HG03520 (cell line): ENCODE data around the gene SLC2A5.
A peak's percentile ranks its signal among the peaks of the same experiment; 100 is the strongest.
"Not testable (repeated sequence)": the region's sequence is repeated elsewhere in the genome, so short reads cannot be mapped to it uniquely, and the experiment has no call there.

ENCODE experiments used
- ATAC-seq: cut with Tn5 transposase; IDR thresholded peaks from one replicate; pipeline ENCODE4 v1.9.1; 2021; ENCODE audit warnings: mild to moderate bottlenecking, moderate library complexity; ENCODE audit not compliant: unreplicated experiment

The SLC2A5 gene, protein sequence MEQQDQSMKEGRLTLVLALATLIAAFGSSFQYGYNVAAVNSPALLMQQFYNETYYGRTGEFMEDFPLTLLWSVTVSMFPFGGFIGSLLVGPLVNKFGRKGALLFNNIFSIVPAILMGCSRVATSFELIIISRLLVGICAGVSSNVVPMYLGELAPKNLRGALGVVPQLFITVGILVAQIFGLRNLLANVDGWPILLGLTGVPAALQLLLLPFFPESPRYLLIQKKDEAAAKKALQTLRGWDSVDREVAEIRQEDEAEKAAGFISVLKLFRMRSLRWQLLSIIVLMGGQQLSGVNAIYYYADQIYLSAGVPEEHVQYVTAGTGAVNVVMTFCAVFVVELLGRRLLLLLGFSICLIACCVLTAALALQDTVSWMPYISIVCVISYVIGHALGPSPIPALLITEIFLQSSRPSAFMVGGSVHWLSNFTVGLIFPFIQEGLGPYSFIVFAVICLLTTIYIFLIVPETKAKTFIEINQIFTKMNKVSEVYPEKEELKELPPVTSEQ

DNA sequence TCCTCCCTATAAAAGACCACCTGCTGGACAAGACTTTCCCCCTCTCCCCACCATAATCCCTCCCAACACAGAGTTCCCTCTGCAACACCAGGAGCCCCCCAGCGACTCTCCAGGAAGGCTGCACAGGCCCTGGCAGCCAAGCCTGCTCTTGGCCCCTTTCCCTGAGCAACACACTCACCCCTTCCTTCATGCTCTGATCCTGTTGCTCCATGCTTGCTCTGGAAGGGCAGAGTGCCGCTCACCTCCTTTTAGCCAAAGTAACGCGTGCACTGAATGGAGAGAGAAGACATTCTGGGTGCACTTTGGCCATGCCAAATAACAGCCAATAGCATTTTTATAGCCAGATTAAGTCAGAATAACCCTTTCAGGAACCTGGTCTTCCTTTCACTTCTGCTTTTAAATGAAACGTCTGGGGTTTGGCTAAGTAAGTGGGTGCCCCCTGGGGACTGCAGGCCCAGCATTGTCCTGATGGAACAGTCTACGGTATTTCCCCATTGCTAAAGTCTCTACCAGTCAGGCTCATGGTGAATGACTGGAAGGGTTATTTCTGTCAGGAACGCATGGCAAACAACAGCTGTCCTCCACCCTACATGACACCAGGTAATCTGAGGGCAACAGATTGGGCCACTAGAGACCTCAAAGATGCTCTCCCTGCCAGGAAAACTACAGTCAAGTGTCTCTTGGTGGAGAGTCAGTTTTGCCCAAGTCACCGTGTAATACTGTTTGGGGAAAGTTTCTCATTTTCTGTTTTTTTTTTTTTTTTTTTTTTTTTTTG, at the start of gene SLC2A5:
Gene SLC2A5, minus strand, starts transcription at position 310 of the 775 bp plus-strand sequence. Its CDS starts 99 bp downstream, at position 211.
- peak; percentile 96 for ATAC-seq

DNA sequence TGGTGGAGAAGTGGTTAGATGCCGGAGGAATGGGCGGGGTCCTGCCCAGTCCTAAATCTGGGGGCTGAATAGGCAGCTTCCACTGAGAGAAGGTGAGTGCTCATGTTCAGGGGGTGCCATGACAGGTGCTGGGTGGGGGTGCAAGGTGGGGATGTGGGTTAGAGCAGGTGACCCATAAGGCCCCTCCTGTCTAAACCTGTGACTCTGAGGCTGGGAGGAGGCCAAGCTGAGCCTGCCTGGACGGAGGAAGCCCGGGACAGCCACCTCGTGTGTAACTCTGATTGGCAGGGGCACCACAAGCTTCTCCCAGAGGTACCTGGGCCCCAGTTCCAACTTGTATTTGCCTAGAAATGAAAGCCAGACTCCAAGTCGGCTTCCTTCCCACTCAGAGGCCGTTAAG, 48.8 kb upstream of the SLC2A5 start:
- no peak for ATAC-seq

DNA sequence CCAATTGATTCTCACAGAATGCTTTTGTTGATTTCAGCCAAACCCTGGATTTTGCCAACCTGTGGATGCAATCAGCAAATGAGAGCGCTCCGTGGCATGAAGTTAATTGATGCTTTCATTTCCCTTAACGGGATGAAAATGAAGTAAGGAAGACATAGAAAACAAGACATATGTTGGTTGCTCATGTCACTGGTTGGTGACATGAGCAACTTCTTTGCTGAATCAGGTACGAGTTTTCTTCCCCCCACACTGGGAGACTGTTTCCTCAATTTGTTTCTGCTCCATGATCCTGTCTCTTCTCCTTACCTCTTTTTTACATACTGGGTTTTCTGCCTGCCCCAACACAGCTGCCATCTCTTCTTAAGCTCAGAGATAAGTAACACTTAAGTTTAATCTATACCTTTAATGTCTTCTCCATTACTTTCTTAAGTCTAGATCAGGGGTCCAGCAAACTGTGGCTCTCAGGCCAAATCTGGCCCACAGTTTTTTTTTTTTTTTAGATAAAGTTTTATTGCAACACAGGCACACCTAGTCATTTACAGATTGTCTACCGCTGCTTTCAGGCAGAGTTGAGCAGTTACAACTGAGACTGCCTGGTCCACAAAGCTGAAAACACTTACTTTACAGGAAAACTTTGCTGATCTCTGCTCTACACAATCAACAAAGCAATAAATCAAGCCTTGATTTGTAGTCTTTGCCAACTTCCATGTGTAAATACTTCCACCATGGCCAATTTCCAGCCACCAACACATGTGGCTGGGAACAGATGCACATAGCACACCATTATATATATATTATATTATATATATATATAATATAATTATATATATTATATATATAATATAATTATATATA, 46.1 kb upstream of the SLC2A5 start:
- ATAC-seq = no peak

DNA sequence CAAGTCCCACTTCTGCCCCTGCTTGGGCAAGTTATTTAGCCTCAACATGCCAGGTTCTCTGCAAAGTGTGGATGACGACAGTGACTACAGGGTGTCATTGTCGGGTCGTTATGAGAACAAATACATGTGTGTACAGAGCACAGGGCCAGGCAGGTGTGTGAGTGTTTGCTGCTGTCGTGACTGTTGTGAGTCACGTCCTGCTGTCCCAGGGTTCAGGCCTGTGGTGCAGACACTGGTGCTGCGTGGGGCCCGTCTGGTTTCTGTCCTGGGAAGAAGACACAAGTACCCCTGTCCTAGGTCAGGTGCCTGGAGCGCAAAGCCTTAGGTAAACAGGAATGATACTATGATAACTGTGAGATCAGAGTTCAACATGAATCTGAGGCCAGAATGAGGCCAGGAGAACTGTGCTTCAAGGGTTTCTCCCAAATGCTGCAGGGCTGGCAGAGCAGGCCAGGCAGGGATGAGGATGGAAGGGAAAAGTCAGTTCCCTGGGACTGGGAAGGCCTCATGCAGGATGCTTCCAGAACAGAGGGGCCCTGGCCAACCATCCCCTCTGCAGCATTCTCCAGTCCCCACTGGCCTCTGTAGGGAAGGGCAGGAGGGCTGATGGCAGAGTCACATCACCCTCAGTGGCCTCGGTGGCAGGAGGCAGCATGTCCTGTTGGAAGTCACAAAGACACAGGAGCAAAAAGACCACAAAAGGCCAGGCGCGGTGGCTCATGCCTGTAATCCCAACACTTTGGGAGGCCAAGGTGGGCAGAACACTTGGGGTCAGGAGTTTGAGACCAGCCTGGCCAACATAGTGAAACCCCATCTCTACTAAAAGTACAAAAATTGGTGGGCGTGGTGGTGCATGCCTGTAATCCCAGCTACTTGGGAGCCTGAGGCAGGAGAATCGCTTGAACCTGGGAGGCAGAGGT, 43.8 kb upstream of the SLC2A5 start:
- no peak for ATAC-seq

DNA sequence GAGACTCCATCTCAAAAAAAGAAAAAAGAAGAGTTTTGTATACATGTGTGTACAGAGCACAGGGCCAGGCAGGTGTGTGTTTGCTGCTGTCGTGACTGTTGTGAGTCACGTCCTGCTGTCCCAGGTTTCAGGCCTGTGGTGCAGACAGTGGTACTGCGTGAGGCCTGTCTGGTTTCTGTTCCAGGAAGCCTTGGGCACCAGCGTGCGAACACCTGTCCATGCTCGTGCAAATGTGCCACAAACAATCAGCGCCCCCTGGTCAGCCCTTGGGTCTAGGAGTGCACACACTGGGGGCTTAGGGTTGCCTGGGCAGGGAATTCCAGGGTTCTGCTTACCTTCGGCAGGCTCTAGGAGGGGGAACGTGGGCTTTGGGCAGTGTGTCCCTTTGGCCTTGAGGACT, 42.5 kb upstream of the SLC2A5 start:
- no peak for ATAC-seq

DNA sequence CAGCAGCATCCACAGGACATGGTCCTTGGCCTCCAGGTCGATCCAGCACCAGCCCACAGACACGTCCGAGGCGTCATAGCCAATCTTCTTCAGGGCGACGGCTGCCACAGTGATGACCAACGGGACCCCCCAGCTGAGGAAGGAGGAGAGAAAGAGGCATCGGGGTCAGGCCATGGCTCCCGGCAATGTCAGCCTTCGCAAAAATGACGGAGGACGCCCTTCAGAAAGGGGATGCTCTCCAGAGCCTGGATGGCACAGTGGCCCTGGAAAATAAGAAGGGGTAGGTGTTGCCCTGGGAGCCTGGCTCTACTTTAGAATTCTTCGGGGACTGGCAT, 41.9 kb upstream of the SLC2A5 start:
- no peak for ATAC-seq

DNA sequence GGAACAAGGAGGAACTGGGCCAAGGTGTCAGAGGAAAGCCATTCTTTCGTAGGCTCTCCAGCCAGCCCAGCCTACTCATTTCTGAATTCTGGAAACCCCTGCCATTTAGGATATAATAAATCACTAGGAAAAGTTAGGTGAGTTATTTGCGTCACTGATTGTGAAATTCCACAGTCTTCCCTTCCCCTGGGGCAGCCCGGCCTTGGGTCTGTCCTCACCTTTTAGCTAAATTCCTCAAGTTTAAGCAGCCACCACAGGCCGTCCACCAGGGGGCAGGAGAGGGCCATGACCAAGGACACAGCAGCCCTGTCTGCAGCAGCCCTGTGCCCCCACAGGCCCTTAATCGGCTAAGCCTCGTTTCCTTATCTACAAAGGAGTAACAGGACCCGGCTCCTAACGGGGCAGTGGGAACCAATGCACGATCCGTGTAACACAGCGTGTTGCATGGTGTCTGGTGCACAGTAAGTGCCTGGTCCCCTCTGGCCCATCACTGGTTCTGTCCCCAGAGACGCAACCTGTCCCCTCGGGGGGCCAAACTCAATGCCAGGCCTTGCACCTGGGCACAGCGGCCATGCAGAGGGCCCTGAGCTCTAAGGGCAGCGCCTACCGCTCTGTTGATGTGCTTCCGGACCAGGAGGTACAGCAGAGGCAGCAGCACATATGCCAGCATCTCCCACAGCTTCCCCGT, 41.4 kb upstream of the SLC2A5 start:
- ATAC-seq = no peak

DNA sequence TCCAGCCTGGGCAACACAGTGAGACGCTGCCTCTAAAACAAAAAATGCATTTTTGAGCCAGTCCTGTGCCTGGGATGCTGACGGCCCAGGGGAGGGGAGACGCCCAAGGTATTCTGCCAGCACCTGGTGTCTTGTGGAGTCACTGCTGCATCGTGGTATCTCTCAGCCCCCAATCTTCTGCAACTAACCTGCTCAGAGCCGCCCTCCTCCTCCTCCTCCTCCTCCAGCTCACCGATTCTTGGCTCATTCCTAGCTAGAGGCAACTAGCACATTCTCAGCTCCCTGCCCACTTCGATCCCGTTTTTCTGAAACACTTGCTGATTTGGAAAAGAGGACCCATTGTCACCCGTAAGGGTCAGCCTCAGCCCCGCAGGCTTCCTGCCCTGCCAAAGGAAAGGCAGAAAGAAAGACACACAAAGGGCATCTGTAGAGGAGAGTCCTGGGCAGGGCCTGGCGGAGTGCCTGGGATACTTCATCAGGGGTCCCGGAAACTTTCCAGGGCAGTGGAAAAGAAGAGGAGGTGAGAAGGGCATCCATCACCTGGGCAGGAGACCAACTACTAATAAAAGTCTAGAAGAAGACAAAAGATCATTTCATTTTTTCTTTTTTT, 38.7 kb upstream of the SLC2A5 start:
- ATAC-seq = no peak

DNA sequence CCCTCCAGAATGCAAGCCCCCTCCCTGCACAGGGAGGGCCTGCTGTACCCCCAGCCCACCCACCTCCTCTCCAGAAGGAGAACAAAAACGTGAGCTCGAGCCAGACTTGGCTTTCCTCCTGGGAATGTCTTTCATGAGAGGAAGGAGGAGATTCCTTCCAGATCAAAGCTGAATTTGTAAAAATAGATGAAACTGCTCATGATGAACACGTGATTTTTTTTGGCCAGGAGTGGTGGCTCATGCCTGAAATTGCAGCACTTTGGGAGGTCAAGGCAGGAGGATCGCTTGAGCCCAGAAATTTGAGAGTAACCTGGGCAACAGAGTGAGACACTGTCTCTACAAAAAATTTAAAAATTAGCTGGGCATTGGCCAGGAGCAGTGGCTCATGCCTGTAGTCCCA, 37.7 kb upstream of the SLC2A5 start:
- ATAC-seq = no peak

DNA sequence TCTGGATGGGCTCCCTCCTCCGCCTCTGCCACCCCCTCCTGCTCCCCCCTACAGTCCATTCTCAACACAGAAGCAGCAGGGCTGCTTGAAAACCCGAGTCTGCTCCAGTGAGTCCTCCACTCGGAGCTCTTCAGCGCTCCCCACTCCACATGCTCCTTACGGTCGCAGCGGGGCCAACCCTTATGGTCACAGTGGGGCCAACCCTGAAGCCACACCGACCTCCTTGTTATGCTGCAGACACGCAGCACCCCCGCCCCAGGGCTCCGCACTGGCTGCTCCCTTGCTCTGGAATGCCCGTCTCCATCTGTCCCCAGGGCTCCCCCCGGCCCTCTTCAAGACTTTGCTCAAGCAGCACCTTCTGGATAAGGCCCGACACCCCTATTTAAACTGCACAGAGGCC, 36.9 kb upstream of the SLC2A5 start:
- no peak for ATAC-seq

DNA sequence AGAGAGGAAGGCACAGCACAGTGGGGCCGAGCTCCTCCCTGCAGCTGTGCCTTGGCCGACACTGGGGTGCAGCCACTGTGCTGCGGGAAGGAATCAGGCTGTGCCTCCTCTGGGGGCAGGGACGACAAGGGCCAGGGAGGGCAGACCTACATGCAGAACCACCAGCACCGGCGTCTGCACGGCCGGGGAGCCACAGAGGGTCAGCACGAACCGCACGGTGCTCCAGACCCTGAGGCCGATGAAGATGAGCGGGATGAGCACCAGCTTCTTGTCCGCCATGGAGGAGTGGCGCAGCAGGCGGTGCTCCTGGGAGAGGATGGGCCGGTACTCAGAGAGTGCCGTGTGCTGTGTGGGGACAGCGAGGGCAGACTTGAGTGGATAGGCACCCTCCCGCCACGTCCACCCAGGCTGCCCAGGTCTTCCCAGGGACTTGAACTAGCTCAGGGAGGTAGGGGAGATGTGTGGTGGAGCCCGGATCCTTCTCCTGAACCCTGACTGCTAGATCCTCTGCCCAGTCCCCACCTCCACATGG, 36.0 kb upstream of the SLC2A5 start:
- ATAC-seq = no peak

DNA sequence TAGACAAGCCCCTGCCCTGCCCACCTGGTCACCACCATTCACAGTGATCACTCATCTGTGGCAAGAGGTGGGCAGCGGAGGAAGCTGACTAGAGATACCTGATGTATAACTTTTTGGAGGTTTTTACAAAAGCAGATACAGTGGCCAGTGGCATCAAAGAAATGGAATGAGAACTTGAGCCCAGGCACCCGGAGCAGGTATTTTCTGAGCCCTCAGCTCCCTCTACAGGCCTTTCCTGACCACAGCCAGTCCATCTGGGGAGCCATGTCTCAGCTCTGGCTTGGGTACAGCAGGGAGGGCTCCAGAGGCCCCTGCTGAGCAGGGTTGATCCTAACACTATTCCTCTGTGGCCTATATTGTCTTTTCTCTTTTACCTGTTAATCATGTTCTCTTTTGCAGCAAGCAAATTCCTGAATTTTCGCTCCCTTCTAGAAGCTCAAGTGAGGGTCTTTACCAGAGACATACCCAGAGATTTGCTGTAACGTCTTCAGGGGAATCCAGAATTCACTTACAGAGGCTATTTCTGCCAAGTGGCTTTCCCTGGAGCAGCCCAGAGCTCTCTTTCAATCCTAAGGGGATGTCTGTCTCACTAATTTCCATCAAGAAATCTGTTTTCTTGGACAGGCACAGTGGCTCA, 32.2 kb upstream of the SLC2A5 start:
- no peak for ATAC-seq

DNA sequence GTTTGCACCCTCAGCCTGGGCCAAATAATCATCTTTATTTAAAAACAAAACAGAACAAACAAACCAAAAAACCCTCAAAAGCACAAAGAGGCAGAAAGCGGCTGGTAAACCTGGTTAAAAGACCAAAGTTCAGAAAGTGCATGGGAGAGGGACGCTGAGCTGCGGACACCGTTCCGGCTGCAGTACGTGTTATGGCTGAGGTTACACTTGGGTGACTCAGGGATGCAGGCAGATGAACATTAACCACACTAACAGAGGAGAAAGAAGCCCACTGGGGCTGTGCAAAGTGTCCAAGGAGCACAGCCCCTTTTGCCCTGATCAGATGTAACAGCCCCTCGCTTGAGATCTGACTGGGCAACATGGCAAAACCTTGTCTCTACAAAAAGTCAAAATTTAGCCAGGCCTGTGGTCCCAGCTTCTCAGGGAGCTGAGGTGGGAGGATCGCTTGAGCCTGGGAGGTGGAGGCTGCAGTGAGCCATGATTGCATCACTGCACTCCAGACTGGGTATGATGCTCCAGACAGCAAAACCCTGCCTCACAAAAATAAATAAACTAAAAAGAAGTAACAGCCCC, 31.1 kb upstream of the SLC2A5 start:
- ATAC-seq = no peak

DNA sequence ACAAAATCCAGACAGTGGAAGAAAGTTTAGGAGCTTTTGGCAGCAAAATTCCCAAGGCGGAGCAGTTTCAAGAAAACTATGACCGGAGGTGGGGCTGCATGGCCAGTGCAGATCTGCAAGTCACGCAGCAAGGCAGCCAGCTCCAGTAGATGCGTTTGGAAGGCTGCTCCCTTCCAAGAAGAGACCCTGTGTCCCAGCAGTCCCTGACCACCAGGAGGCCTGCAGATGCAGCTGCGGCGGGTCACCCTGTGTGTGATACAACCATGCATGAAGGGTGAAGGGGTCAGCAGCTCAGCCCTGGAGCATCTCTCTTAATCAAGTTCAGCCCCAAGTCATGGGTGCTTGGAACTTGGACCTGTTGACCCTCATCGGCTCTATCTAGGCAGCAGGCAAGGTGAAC, 30.1 kb upstream of the SLC2A5 start:
- ATAC-seq = no peak

DNA sequence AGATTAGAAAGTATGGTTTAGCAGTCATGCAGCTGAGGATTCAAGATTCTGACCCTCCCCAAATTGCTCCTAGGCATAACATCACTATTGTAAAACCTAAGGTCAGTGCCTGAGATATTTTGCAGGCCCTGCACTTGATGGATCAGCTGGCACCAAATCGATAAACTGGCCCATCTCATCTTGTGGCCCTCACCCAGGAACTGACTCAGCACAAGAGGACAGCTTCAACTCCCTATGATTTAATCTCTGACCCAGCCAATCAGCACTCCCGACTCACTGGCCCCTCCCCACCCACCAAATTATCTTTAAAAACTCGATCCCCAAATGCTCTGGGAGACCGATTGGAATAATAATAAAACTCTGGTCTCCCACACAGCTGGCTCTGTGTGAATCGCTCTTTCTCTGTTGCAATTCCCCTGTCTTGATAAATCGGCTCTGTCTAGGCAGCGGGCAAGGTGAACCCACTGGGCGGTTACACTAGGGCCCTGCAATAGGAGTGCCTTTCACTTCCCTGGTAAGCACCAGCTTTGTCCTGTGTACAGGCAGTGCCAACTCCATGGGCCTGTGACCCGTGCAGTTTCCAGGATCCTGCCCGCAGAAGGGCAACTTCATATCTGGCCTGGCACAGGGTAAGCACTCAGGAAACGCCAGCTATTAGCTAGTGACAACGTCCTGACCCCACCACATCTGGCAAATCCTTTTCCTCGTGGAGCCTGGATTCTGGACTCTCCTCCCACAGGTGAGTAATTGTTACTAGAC, 28.7 kb upstream of the SLC2A5 start:
- ATAC-seq = no peak

DNA sequence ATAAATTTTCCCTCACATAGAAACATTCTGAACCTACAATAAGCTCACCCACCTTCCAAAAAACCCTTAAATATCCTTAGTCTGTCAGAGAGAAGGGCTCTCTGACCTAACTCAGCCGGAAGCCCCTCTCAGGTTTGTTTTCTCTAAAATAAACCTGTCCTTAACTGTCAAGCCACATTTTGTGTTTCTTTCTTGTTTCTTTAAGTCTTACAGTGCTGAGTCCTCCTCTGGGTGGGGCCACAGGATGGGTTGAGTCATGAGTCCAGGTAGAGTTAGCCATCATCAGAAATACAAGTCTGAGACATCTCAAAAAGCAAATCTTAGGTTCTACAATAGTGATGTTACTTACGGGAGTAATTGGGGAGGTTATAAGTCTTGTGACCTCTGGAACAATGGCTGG, 26.4 kb upstream of the SLC2A5 start:
- no peak for ATAC-seq

DNA sequence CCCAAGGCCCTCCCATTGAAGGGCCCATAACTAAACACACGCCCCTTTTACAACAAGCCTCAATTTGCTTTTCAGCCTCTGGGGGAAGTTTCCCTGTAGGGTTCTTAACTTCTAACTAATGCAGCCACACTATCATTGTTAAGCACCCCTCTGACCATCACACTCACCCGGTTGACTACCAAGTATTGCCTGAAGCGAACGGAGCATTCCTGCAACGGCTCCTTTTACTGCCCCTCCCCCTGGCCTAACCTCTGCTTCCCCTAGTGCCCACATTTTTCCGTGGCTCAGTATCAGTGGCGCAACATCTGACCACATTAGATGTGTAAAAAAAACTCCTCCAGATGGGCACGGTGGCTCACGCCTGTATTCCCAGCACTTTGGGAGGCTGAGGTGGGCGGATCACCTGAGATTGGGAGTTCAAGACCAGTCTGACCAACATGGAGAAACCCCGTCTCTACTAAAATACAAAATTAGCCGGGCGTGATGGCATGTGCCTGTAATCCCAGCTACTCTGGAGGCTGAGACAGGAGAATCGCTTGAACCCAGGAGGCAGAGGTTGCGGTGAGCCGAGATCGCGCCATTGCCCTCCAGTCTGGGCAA, 24.7 kb upstream of the SLC2A5 start:
- ATAC-seq = not testable (repeated sequence)
